Liver (tissue), 9 donors: ENCODE results near the gene PRKAR1B. TPM values are rescaled to one million over a fixed set of nuclear protein-coding genes. Genes with fewer than 3 reads are reported as not detected.

Experiments
- DNase-seq: peaks from one replicate; pipeline ENCODE4 v3.0.0-alpha.2; 2017; ENCODE audit warnings: low spot score
- H3K27ac ChIP-seq, 2 donors: one replicate each; pipeline ENCODE4 v1.7.0; 2013; ENCODE audit warnings: inconsistent platforms in 2 of 2, low read length in 2 of 2, control low read depth in 1 of 2, low read depth in 1 of 2, mild to moderate bottlenecking in 1 of 2
- H3K27me3 ChIP-seq, 4 donors: one replicate each; pipeline versions ENCODE4 v1.6.1 to v1.7.0; 2013; ENCODE audit warnings: low read length in 3 of 4, inconsistent platforms in 1 of 4, mild to moderate bottlenecking in 1 of 4, moderate library complexity in 1 of 4; ENCODE audit not compliant: control insufficient read depth in 4 of 4, insufficient read depth in 4 of 4
- H3K36me3 ChIP-seq, 4 donors: one replicate each; pipeline versions ENCODE4 v1.6.1 to v1.7.0; 2013; ENCODE audit warnings: low read length in 3 of 4, mild to moderate bottlenecking in 3 of 4, low read depth in 1 of 4, moderate library complexity in 1 of 4; ENCODE audit not compliant: control insufficient read depth in 4 of 4, insufficient read depth in 3 of 4
- H3K4me1 ChIP-seq, 4 donors: one replicate each; pipeline versions ENCODE4 v1.6.1 to v1.7.0; 2013; ENCODE audit warnings: low read length in 3 of 4, mild to moderate bottlenecking in 3 of 4, moderate library complexity in 1 of 4; ENCODE audit not compliant: control insufficient read depth in 4 of 4, insufficient read depth in 4 of 4
- H3K4me3 ChIP-seq, 3 donors: one replicate each; pipeline versions ENCODE4 v1.6.1 to v1.7.0; 2013; ENCODE audit warnings: low read length in 3 of 3, control low read depth in 1 of 3, low read depth in 1 of 3, mild to moderate bottlenecking in 1 of 3
- H3K9ac ChIP-seq, 2 donors: one replicate each; pipeline ENCODE4 v1.7.0; 2013; ENCODE audit warnings: low read length in 2 of 2, mild to moderate bottlenecking in 2 of 2, moderate library complexity in 2 of 2, control low read depth in 1 of 2, low read depth in 1 of 2
- H3K9me3 ChIP-seq, 4 donors: one replicate each; pipeline versions ENCODE4 v1.6.1 to v1.7.0; 2013; ENCODE audit warnings: low read length in 3 of 4; ENCODE audit not compliant: control insufficient read depth in 4 of 4
- ATF3 ChIP-seq: IDR thresholded peaks from 2 replicates; pipeline ENCODE4 v1.6.1; 2016; ENCODE audit warnings: antibody characterized with exemption
- CTCF ChIP-seq: fragments of 150-350 bp; IDR thresholded peaks from 2 replicates; pipeline ENCODE4 v1.5.1; 2017; ENCODE audit warnings: improper control_type of control experiment, low read depth, low read length; ENCODE audit not compliant: missing input control
- EGR1 ChIP-seq, 2 donors: IDR thresholded peaks; 2 replicates each; pipeline ENCODE4 v1.6.1; 2016 to 2018; ENCODE audit warnings: antibody characterized with exemption in 2 of 2, low read depth in 2 of 2
- FOXA1 ChIP-seq: IDR thresholded peaks from 2 replicates; pipeline ENCODE4 v1.6.1; 2016; ENCODE audit warnings: antibody characterized with exemption
- FOXA2 ChIP-seq: IDR thresholded peaks from 2 replicates; pipeline ENCODE4 v1.6.1; 2016; ENCODE audit warnings: antibody characterized with exemption
- GABPA ChIP-seq, 2 donors: IDR thresholded peaks in 1 of 2; conservative IDR thresholded peaks in 1 of 2; 2 replicates each; pipeline ENCODE4 v1.6.1; 2016; ENCODE audit warnings: antibody characterized with exemption in 2 of 2, mild to moderate bottlenecking in 1 of 2, moderate library complexity in 1 of 2
- HNF4A ChIP-seq, 2 donors: conservative IDR thresholded peaks; 2 replicates each; pipeline ENCODE4 v1.6.1; 2016; ENCODE audit warnings: antibody characterized with exemption in 2 of 2, mild to moderate bottlenecking in 2 of 2
- HNF4G ChIP-seq: IDR thresholded peaks from 2 replicates; pipeline ENCODE4 v1.6.1; 2016; ENCODE audit warnings: antibody characterized with exemption
- JUND ChIP-seq, 2 donors: IDR thresholded peaks; 2 replicates each; pipeline ENCODE4 v1.6.1; 2016; ENCODE audit warnings: antibody characterized with exemption in 2 of 2
- MAX ChIP-seq: IDR thresholded peaks from 2 replicates; pipeline ENCODE4 v1.6.1; 2016; ENCODE audit warnings: antibody characterized with exemption
- NR2F2 ChIP-seq: IDR thresholded peaks from 2 replicates; pipeline ENCODE4 v1.6.1; 2016; ENCODE audit warnings: antibody characterized with exemption
- RAD21 ChIP-seq, 2 donors: IDR thresholded peaks; 2 replicates each; pipeline ENCODE4 v1.6.1; 2016; ENCODE audit warnings: antibody characterized with exemption in 2 of 2, mild to moderate bottlenecking in 2 of 2
- REST ChIP-seq: IDR thresholded peaks from 2 replicates; pipeline ENCODE4 v1.6.1; 2016; ENCODE audit warnings: antibody characterized with exemption, mild to moderate bottlenecking
- RXRA ChIP-seq, 2 donors: IDR thresholded peaks; 2 replicates each; pipeline ENCODE4 v1.6.1; 2017 to 2018; ENCODE audit warnings: antibody characterized with exemption in 2 of 2, mild to moderate bottlenecking in 1 of 2
- SP1 ChIP-seq: IDR thresholded peaks from 2 replicates; pipeline ENCODE4 v1.6.1; 2018; ENCODE audit warnings: antibody characterized with exemption, mild to moderate bottlenecking
- TAF1 ChIP-seq: conservative IDR thresholded peaks from 2 replicates; pipeline ENCODE4 v1.6.1; 2016; ENCODE audit warnings: antibody characterized with exemption, mild to moderate bottlenecking
- YY1 ChIP-seq: IDR thresholded peaks from 2 replicates; pipeline ENCODE4 v1.6.1; 2016; ENCODE audit warnings: antibody characterized with exemption, mild to moderate bottlenecking
- ZBTB33 ChIP-seq: IDR thresholded peaks from 2 replicates; pipeline ENCODE4 v1.6.1; 2016; ENCODE audit warnings: antibody characterized with exemption
- WGBS: extraction: QIAGEN DNeasy Blood & Tissue Kit; methylation state at CpG from one replicate; pipeline ENCODE4 v1.1.7; 2013; 5-methylcytosine and 5-hydroxymethylcytosine counted together
- polyA plus RNA-seq, 2 donors: library from polyadenylated mRNA; stranded (reverse) in 1 of 2; unstranded in 1 of 2; fragments of 200-250 nt in 1 of 2; fragments of >200 nt in 1 of 2; fragmentation: Nextera tagmentation in 1 of 2; extraction: Ambion mirVana in 1 of 2; gene quantifications; one replicate each; pipeline versions ENCODE4 v1.2.1 to v1.2.3, GENCODE V29; 2013 to 2015
- total RNA-seq, 2 donors: library from RNA; depleted of rRNA; stranded (reverse); fragments of >200 nt; gene quantifications; one replicate each; pipeline ENCODE4 v1.2.3, GENCODE V29; 2014
- donor health status: healthy.
- donor health status: healthy.
- donor health status: healthy.
- donor health status: healthy.
- donor health status: healthy.

PRKAR1B gene
- total and polyA plus RNA-seq, 4 donors, result 11.1 to 14.4 (median 12.4) TPM

- Histone ChIP-seq H3K4me1 (no peaks in the 10 kb centered on the region), H3K4me3 (no peak overlapping the region), H3K36me3 (no peaks in the 10 kb centered on the region), H3K27me3 (no peaks in the 10 kb centered on the region), H3K9me3 (no peaks in the 10 kb centered on the region), H3K27ac (no peak overlapping the region), H3K9ac (no peak overlapping the region)
- no peak for TF ChIP-seq MAX
- no peak for TF ChIP-seq RXRA (IDR thresholded peaks at IDR 0.05)
- TF ChIP-seq JUND (IDR thresholded peaks at IDR 0.05), result no peak
- no peak for TF ChIP-seq GABPA (IDR thresholded peaks at IDR 0.05 in 1 of 2, conservative IDR thresholded peaks at IDR 0.05 in 1 of 2)
- no peak for TF ChIP-seq YY1
- no peak for TF ChIP-seq NR2F2
- TF ChIP-seq HNF4G, result no peak
- no peak for TF ChIP-seq RAD21 (IDR thresholded peaks at IDR 0.05)
- TF ChIP-seq CTCF, result no peak
- no peak for TF ChIP-seq ZBTB33
- TF ChIP-seq SP1, result no peak
- DNase-seq, result no peak
- WGBS, result 93% methylated on average over 23 of the region's 23 CpGs
Observed at GRCh38 chr7:632831-633210, 94.3 kb downstream of the PRKAR1B start.

GRCh38 chr7:631964-632830 lies 94.9 kb downstream of the PRKAR1B start:
- no peak for DNase-seq
- no peaks in the 10 kb centered on the region for H3K36me3 ChIP-seq
- H3K9ac ChIP-seq, result no peak overlapping the region
- H3K4me3 ChIP-seq, result no peak overlapping the region
- H3K27ac ChIP-seq, result no peak overlapping the region
- no peaks in the 10 kb centered on the region for H3K27me3 ChIP-seq
- WGBS, result 97% methylated on average over 39 of the region's 39 CpGs
- no peaks in the 10 kb centered on the region for H3K9me3 ChIP-seq
- no peaks in the 10 kb centered on the region for H3K4me1 ChIP-seq
- TF ChIP-seq MAX (no peak), HNF4A (conservative IDR thresholded peaks at IDR 0.05) (no peak), FOXA2 (no peak), RAD21 (IDR thresholded peaks at IDR 0.05) (no peak), SP1 (no peak), HNF4G (no peak), YY1 (no peak), ATF3 (no peak), RXRA (IDR thresholded peaks at IDR 0.05) (no peak), EGR1 (IDR thresholded peaks at IDR 0.05; ENCODE audit: low read depth in 2 of 2) (no peak), NR2F2 (no peak), GABPA (IDR thresholded peaks at IDR 0.05 in 1 of 2, conservative IDR thresholded peaks at IDR 0.05 in 1 of 2) (no peak), CTCF (no peak), REST (no peak), TAF1 (no peak), JUND (IDR thresholded peaks at IDR 0.05) (no peak), FOXA1 (no peak)
